22Rv1 (cell line): ENCODE data around the gene DAO.

ENCODE experiments used
- H3K27ac ChIP-seq: fragments of 450-650 bp; 2 replicates; pipeline ENCODE4 v1.5.1; 2017
- ZFX ChIP-seq: fragments of 450-650 bp; IDR thresholded peaks from 2 replicates; pipeline ENCODE4 v1.6.1; 2017; ENCODE audit warnings: antibody characterized with exemption, borderline replicate concordance
- TF ChIP-seq, protein P1 (sequence below): fragments of 450-650 bp; IDR thresholded peaks from 2 replicates; pipeline ENCODE4 v1.5.1; 2017; ENCODE audit warnings: mild to moderate bottlenecking

The DAO gene

DNA sequence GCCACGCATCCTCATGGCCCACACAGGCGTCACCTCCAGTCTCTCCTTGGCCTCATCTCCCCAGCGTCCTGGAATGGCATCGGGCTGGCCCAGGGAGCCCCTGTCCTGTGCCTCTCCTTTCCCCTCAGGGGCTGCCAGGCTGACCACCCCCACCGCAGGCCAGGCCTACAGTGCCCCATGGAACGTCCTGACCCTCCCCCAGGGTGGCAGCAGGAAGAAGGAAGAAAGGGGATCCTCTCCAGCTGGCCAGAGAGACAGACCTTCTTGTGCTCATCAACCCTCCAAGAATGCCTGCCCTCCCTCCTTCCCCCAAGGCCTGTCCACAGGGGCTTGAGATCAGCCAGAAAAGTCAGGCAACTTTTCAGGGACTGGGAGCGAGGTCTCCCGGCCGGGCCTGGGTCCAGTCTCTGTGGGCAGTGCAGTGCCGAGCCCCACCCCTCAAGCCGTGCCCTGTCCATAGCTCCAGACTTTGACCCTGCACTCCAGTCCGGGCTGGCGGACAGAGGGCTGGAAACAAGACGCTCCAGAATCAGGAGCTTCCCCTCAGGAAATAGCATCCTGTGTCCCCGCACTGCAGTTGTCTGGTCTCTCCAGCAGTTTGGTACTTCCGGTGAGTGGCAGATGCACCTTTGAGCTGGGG is at the start of gene DAO:
Gene DAO (plus strand): TSS at position 478 of the 640 bp plus-strand sequence. CDS start 4,915 bp downstream, outside the sequence.
- TF ChIP-seq ZFX, result no peak
- TF ChIP-seq, protein P1, sequence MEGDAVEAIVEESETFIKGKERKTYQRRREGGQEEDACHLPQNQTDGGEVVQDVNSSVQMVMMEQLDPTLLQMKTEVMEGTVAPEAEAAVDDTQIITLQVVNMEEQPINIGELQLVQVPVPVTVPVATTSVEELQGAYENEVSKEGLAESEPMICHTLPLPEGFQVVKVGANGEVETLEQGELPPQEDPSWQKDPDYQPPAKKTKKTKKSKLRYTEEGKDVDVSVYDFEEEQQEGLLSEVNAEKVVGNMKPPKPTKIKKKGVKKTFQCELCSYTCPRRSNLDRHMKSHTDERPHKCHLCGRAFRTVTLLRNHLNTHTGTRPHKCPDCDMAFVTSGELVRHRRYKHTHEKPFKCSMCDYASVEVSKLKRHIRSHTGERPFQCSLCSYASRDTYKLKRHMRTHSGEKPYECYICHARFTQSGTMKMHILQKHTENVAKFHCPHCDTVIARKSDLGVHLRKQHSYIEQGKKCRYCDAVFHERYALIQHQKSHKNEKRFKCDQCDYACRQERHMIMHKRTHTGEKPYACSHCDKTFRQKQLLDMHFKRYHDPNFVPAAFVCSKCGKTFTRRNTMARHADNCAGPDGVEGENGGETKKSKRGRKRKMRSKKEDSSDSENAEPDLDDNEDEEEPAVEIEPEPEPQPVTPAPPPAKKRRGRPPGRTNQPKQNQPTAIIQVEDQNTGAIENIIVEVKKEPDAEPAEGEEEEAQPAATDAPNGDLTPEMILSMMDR, result no peak

DNA sequence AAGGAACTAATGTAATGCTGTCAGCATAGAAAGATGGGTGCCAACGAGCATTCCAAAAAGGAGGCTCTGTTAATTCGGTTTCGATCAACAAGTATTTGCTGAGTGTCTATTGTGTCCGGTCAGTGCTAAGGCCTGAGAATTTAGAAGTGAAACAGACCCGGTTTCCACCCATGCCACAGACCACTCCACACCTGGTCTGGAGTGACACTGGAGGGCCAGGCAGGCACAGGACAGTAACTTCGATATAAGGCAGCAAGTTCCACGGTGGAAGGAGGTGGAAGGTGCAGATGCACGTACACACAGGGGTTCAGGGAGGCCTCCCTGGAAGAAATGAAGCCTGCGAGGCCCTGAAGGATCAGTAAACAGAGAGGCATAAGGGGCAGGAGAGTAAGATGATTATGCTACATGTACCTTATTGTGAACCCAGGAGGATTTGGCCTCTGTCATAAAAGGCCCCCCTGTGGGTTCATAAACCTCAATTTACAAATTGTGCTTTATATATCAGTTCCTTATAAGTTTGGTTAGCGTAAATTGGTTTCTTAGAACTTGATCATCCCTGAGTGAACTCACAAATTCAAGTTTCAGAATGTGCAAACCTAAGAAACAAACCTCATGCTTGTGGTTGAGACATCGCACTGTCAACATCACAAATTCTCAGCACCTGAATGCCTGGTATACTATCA is 48.4 kb upstream of the DAO start:
- TF ChIP-seq, protein P1, result no peak
- no peak for TF ChIP-seq ZFX
- H3K27ac ChIP-seq, result no peak overlapping the region

More for the DNA sequence above, at the start of gene DAO:
- H3K27ac ChIP-seq, result no peak within 1 kb of the TSS

DNA sequence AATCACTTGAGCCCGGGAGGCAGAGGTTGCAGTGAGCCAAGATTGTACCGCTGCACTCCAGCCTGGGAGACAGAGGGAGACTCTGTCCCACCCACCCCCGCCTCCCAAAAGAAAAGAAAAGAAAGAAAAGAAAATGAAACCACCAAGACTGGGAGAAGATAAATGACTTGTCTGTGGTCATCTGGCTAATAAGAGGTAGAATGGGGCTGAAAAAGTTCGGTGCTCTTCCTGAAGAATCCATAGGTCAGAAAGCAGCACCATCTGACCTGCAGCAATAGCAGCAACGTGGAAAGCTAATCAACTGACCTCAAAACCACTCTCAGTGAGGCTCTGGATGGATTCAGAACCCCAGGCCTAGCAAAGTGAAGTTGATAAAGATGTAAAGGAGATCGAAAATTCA is 47.7 kb upstream of the DAO start:
- TF ChIP-seq ZFX, result no peak
- TF ChIP-seq, protein P1, result no peak
- H3K27ac ChIP-seq, result no peak overlapping the region

DNA sequence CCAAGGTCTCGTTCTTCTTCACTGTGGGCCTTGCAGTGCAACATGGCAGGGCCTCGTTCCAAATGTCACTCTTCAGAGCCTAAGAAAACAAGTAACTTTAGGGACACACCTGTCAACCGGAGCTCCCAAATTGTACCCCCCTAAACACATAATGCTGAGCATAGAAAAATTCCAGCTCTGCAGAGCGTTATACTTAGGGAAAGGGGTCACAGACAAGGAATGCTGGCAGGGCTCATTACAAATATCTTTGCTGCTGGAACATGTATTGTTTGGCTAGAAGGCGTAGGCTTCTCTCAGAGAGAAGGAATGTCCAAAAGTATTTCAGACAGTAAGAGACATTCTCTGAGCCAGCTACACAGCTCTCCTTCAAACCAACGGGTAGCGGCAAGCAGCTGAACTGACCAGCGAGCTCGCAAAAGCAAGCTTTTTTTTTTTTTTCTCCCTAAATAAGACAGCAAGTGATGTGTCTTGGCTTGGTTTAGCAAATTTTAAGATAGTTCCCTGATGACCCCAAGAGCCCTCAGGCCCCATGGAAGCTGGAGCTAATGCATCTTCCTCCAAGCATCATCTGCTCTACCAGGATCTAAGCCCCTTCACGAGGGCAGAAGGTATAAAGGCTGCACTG is 47.0 kb upstream of the DAO start:
- H3K27ac ChIP-seq, result no peak overlapping the region
- TF ChIP-seq, protein P1, result no peak
- TF ChIP-seq ZFX, result no peak

DNA sequence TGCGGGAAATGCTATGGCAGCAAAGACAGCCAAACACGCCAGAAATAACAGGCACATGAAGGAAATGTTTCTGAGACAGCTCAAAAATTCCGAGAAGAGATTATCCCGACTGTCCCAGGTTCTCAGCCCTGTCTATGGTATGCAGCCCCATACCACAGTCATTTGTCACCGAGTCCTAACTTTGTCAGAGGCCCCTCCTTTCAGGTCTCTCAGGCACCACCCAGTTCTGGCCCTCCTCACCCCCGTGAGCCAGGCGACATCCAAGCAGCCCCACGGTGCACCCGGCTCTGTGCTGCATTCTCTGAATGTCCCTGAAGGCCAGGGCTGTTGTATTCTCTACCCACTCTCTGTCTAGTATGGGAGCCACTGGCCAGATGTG is 46.5 kb upstream of the DAO start:
- no peak overlapping the region for H3K27ac ChIP-seq
- TF ChIP-seq ZFX, result no peak
- TF ChIP-seq, protein P1, result no peak

DNA sequence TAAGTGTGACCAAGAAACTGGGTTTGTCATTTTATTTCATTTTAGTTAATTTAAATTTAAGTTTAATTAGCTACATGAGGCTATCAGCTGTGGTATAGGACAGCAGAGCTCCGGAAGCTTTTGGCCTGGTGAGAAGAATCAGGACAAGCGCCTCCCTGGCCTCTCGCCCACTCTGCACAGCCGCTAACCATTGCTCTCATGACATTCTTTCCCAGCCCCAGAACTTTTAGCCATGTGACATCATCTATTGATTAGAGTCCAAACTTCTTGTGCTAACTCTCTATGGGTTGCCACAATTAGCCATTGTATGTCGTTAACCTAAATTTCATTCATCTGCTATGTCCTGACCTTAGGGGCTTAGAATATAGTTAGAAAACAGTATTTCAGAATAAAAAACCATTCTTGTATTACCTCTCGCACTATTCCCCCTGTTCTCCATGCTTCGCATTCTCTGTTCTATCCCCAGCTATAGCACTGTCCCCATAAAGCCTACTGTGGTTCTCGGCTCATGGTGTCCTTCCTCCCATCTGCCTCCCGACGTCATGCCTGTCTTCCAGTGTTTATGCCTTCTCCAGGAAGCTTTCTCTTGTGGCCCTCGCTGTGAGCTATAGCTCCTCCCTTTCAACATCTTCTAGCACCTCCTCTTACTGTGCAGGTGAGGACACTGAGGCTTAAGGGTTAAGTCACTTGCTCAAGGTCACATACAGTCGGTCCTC is 46.0 kb upstream of the DAO start:
- TF ChIP-seq ZFX, result no peak
- TF ChIP-seq, protein P1, result no peak
- no peak overlapping the region for H3K27ac ChIP-seq
